ENCODE results near the gene TBL1XR1.

- TF ChIP-seq EZH2 (IDR thresholded peaks at IDR 0.05) (no peak), CTCF (IDR thresholded peaks at IDR 0.05) (no peak), EZH2phosphoT487 (IDR thresholded peaks at IDR 0.05) (no peak)
Measured at GRCh38 chr3:177058648-177059047, 138.6 kb downstream of the TBL1XR1 start.

All from neural progenitor cell (in vitro differentiated cells).